Activated B cell treated with CpG ODN at 0.5 μM for 24 hours (primary cell): ENCODE data around the gene S100A9. TPM values are rescaled to one million over a fixed set of nuclear protein-coding genes. Genes with fewer than 3 reads are reported as not detected.

Source experiments
- total RNA-seq: library from RNA; stranded (reverse); gene quantifications from 2 replicates; pipeline ENCODE4 v1.2.3, GENCODE V29; 2022

S100A9 gene
- total RNA-seq, 1 donor from 2014 or later, result 4.0 TPM

Other genes with a start within 250 kb of the S100A9 start
- not detected in 2 replicates for gene SPRR2F, start 244.3 kb upstream of the S100A9 start, total RNA-seq
- not detected in 2 replicates for gene SPRR2G, start 207.0 kb upstream of the S100A9 start, total RNA-seq
- gene LELP1, start 154.4 kb upstream of the S100A9 start, total RNA-seq, result not detected in 2 replicates
- not detected in 2 replicates for gene PRR9, start 140.3 kb upstream of the S100A9 start, total RNA-seq
- 0.59 and 0.80 TPM in 2 replicates for gene LORICRIN, start 98.2 kb upstream of the S100A9 start, total RNA-seq
- gene PGLYRP3, start 44.9 kb upstream of the S100A9 start, total RNA-seq, result not detected in 2 replicates
- gene PGLYRP4, start 9.0 kb upstream of the S100A9 start, total RNA-seq, result not detected in 2 replicates
- 0.61 TPM in 1 of 2 replicates, not detected in the other for gene S100A12, start 17.8 kb downstream of the S100A9 start, total RNA-seq
- gene S100A8, start 33.2 kb downstream of the S100A9 start, total RNA-seq, result 0.93 TPM in 1 of 2 replicates, not detected in the other
- not detected in 2 replicates for gene S100A7A, start 58.7 kb downstream of the S100A9 start, total RNA-seq
- not detected in 2 replicates for gene S100A7, start 102.8 kb downstream of the S100A9 start, total RNA-seq
- gene S100A6, start 178.1 kb downstream of the S100A9 start, total RNA-seq, result 166 and 186 TPM in 2 replicates
- 0.51 TPM in 1 of 2 replicates, not detected in the other for gene S100A5, start 183.1 kb downstream of the S100A9 start, total RNA-seq
- 315 and 398 TPM in 2 replicates for gene S100A4, start 188.0 kb downstream of the S100A9 start, total RNA-seq
- gene S100A3, start 191.4 kb downstream of the S100A9 start, total RNA-seq, result not detected in 2 replicates
- 2.0 and 4.4 TPM in 2 replicates for gene S100A2, start 208.0 kb downstream of the S100A9 start, total RNA-seq